ENCODE measurements around the gene TRA2A. TPM values are rescaled to one million over a fixed set of nuclear protein-coding genes. Genes with fewer than 3 reads are reported as not detected.
"Not testable (repeated sequence)": the region's sequence is repeated elsewhere in the genome, so short reads cannot be mapped to it uniquely, and the experiment has no call there.

TRA2A gene
- total RNA-seq, 1 donor from 2014 or later, result 84.1 TPM

GRCh38 chr7:23524473-23524872, 7.3 kb downstream of the TRA2A start:
- H3K27me3 ChIP-seq (ENCODE audit: low read depth), result no peaks in the 10 kb centered on the region
- H3K9me3 ChIP-seq, result no peaks in the 10 kb centered on the region
- no peak for TF ChIP-seq CTCF (IDR thresholded peaks at IDR 0.05)
- intact Hi-C loops (cut with DNase I), result no loop called here
- H3K4me3 ChIP-seq, result no peak overlapping the region
- ATAC-seq, result no peak
- H3K27ac ChIP-seq, result no peak overlapping the region
- H3K4me1 ChIP-seq, result peaks cover 70% of the 10 kb centered on the region
- H3K36me3 ChIP-seq, result peaks cover 29% of the 10 kb centered on the region
- no peak for DNase-seq

GRCh38 chr7:23523486-23524075, 8.2 kb downstream of the TRA2A start:
- Histone ChIP-seq H3K4me3 (no peak overlapping the region), H3K36me3 (peaks cover 38% of the 10 kb centered on the region), H3K4me1 (peaks cover 61% of the 10 kb centered on the region), H3K9me3 (no peaks in the 10 kb centered on the region), H3K27ac (no peak overlapping the region), H3K27me3 (ENCODE audit: low read depth) (no peaks in the 10 kb centered on the region)
- TF ChIP-seq CTCF (IDR thresholded peaks at IDR 0.05), result no peak
- ATAC-seq (no peak), DNase-seq (no peak)
- intact Hi-C loops (cut with DNase I), result no loop called here

- Histone ChIP-seq H3K4me3 (no peak overlapping the region), H3K4me1 (peaks cover 31% of the 10 kb centered on the region), H3K27me3 (ENCODE audit: low read depth) (no peaks in the 10 kb centered on the region), H3K36me3 (peaks cover 68% of the 10 kb centered on the region), H3K9me3 (no peaks in the 10 kb centered on the region), H3K27ac (no peak overlapping the region)
- no peak for TF ChIP-seq CTCF (IDR thresholded peaks at IDR 0.05)
- DNase-seq (no peak), ATAC-seq (no peak)
- intact Hi-C loops (cut with DNase I), result no loop called here
Observed at GRCh38 chr7:23520582-23520981, 11.2 kb downstream of the TRA2A start.

GRCh38 chr7:23514755-23515154, 17.0 kb downstream of the TRA2A start:
- intact Hi-C loops (cut with DNase I), result no loop called here
- Histone ChIP-seq H3K9me3 (no peaks in the 10 kb centered on the region), H3K27me3 (ENCODE audit: low read depth) (no peaks in the 10 kb centered on the region), H3K4me1 (no peaks in the 10 kb centered on the region), H3K36me3 (peaks cover 98% of the 10 kb centered on the region), H3K27ac (no peak overlapping the region), H3K4me3 (no peak overlapping the region)
- TF ChIP-seq CTCF (IDR thresholded peaks at IDR 0.05), result no peak
- ATAC-seq (no peak), DNase-seq (no peak)

DNA sequence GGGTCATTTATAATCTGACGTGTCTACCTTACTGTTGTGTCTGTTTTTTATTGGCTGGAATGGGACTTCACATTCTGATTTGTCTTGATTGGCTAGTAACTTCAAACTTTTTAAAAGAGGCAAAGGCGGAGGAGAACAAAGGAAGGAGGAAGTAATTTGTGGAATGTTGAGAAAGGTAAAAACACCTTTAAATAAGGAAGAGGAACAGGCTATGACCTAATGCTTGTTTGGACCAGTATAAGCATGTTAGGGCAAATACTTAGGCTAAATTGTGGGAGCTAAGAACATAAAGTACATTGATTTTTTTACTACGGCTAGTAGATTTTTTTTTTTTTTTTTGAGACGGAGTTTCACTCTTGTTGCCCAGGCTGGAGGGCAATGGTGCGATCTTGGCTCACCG, 18.0 kb downstream of the TRA2A start:
- H3K4me3 ChIP-seq; H3K9me3 ChIP-seq; H3K27ac ChIP-seq; ATAC-seq; H3K4me1 ChIP-seq; DNase-seq; intact Hi-C loops (cut with DNase I); H3K27me3 ChIP-seq (ENCODE audit: low read depth): not testable (repeated sequence)
- peaks cover 98% of the 10 kb centered on the region for H3K36me3 ChIP-seq

DNA sequence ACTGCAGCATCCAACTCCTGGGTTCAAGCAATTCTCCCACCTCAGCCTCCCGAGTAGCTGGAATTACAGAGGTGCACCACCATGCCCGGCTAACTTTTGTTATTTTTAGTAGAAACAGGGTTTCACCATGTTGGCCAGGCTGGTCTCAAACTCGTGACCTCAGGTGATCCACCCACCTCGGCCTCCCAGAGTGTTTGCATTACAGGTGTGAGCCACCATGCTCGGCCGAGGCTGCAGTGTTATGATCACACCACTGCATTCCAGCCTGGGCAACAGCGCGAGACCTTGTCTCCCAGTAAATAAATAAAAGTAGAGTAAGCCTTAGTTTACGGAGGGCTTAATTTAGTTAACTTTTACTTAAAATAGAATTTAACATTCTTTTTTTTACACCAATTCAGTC, 37.8 kb downstream of the TRA2A start:
- TF ChIP-seq CTCF (IDR thresholded peaks at IDR 0.05), result no peak
- peaks cover 1% of the 10 kb centered on the region for H3K36me3 ChIP-seq
- no peaks in the 10 kb centered on the region for H3K9me3 ChIP-seq
- ATAC-seq (no peak), DNase-seq (no peak)
- no peaks in the 10 kb centered on the region for H3K27me3 ChIP-seq (ENCODE audit: low read depth)
- H3K4me3 ChIP-seq, result no peak overlapping the region
- no peak overlapping the region for H3K27ac ChIP-seq
- no peaks in the 10 kb centered on the region for H3K4me1 ChIP-seq
- intact Hi-C loops (cut with DNase I), result no loop called here
